HFF-Myc (cell line): Measurements from ENCODE around the gene SMYD3.
"Not testable (repeated sequence)": the region's sequence is repeated elsewhere in the genome, so short reads cannot be mapped to it uniquely, and the experiment has no call there.

Source experiments
- DNase-seq: peaks from one replicate; pipeline ENCODE4 v3.0.0-alpha.2; 2011; ENCODE audit warnings: low read depth; ENCODE audit errors: extremely low read depth
- H3K4me3 ChIP-seq: replicated peaks from 2 replicates; pipeline ENCODE4 v1.5.1; 2011; ENCODE audit warnings: low read depth, mild to moderate bottlenecking, control low read depth, low read length
- TF ChIP-seq, protein P1 (sequence below): IDR thresholded peaks from 2 replicates; pipeline ENCODE4 v1.5.1; 2012; ENCODE audit warnings: mild to moderate bottlenecking, low read depth, low read length, control low read depth; ENCODE audit errors: missing control alignments

SMYD3 gene

DNA sequence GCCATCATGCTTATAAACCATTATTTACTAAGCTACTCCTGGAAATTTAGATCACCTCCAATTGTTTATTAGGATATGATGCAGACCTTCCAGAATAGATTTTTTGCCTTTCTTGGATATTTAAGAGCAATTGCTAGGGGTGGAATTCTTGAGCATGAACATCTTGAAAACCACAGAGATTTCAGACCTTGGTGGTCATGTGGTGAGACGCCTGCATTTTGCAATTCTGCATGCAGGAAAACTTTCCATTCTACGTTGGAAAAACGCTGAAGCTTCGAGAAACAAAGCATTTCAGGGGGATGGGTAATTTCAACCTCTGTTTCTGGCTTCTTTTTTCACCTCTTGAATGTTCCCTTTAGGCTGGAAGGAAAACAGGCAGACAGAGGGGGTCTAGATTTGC is 756.0 kb downstream of the SMYD3 start:
- TF ChIP-seq, protein P1, sequence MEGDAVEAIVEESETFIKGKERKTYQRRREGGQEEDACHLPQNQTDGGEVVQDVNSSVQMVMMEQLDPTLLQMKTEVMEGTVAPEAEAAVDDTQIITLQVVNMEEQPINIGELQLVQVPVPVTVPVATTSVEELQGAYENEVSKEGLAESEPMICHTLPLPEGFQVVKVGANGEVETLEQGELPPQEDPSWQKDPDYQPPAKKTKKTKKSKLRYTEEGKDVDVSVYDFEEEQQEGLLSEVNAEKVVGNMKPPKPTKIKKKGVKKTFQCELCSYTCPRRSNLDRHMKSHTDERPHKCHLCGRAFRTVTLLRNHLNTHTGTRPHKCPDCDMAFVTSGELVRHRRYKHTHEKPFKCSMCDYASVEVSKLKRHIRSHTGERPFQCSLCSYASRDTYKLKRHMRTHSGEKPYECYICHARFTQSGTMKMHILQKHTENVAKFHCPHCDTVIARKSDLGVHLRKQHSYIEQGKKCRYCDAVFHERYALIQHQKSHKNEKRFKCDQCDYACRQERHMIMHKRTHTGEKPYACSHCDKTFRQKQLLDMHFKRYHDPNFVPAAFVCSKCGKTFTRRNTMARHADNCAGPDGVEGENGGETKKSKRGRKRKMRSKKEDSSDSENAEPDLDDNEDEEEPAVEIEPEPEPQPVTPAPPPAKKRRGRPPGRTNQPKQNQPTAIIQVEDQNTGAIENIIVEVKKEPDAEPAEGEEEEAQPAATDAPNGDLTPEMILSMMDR: no peak
- no peak overlapping the region for H3K4me3 ChIP-seq
- no peak for DNase-seq

GRCh38 chr1:245750261-245750660 is 756.8 kb downstream of the SMYD3 start:
- TF ChIP-seq, protein P1: no peak
- no peak for DNase-seq

GRCh38 chr1:245749053-245749452 is 758.0 kb downstream of the SMYD3 start:
- TF ChIP-seq, protein P1: no peak
- no peak overlapping the region for H3K4me3 ChIP-seq
- DNase-seq: no peak

More at GRCh38 chr1:245750261-245750660, 756.8 kb downstream of the SMYD3 start:
- no peak overlapping the region for H3K4me3 ChIP-seq

GRCh38 chr1:245748646-245749045 is 758.4 kb downstream of the SMYD3 start:
- TF ChIP-seq, protein P1: no peak
- DNase-seq: no peak
- no peak overlapping the region for H3K4me3 ChIP-seq

DNA sequence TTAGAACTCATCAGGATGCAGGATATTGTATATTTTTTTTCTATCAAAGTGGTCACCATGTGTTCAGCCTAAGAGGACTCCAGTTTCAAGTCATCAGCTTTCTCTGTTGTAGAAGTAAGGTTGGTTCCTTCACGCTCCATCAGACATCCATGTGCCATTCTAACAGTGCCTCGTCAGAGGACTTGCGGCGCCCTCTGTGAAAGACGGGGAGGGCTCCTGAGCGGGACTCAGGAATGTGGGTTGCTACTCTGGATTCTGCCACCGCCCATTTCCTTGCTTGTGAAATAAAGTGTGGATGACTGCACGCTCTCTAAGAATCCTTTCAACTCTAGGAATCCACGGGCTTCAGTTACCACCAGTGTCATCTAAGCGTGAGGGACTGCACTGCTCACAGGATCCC is 758.8 kb downstream of the SMYD3 start:
- TF ChIP-seq, protein P1: no peak

DNA sequence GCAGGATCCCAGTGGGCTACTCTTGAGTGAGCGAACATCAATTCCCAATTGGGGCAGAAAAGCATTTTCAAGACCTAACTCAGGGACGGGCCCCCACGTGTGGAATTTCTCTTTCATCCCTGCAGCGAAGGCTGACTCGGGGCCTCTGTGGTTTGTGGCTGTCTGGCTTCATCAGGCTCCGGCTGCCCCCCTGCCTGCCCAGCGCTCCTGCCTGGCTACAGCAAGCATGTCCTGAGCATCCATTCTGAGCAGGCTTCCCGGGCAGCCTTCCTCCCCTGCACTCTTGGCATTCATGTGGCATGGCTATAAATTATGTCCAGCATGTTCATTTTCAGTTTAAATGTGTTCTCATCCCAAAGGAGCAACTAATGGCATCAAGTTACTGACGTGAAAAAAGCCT is 764.2 kb downstream of the SMYD3 start:
- TF ChIP-seq, protein P1: no peak
- no peak for DNase-seq

More for the DNA sequence above, 758.8 kb downstream of the SMYD3 start:
- no peak overlapping the region for H3K4me3 ChIP-seq
- no peak for DNase-seq

DNA sequence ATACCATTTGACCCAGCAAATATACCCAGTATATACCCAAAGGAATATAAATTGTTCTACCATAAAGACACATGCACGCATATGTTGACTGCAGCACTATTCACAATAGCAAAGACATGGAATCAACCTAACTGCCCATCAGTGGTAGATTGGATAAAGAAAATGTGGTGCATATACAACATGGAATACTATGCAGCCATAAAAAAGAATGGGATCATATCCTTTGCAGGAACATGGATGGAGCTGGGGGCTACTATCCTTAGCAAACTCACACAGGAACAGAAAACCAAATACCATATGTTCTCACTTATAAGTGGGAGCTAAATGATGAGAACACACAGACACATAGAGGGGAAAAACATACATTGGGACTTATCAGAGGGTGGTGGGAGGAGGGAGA is 766.7 kb downstream of the SMYD3 start:
- H3K4me3 ChIP-seq, DNase-seq: not testable (repeated sequence)

More for the DNA sequence above, 764.2 kb downstream of the SMYD3 start:
- no peak overlapping the region for H3K4me3 ChIP-seq
